HCT116 (cell line): ENCODE data around the gene TCAP. TPM values are rescaled to one million over a fixed set of nuclear protein-coding genes. Genes with fewer than 3 reads are reported as not detected.

Experiments
- ATAC-seq: fragments of 200-7000 bp; cut with Tn5 transposase; 2 replicates; pipeline ENCODE4 v1.9.1; 2020; ENCODE audit warnings: mild to moderate bottlenecking, moderate library complexity
- BruUV-seq: library from RNA; stranded (reverse); fragments of 400-500 nt; replicated peaks from 2 replicates; lab custom pipeline; 2021; lab: Mats Ljungman, UMichigan
- CTCF ChIA-PET: fragments of 300-600 bp; sonication (Branson Sonifier 250); formaldehyde crosslinking; loops from one replicate; lab custom pipeline; 2021; ENCODE audit warnings: antibody characterized with exemption; lab: Charles Lee
- POLR2A ChIA-PET: fragments of 300-600, 350-600 bp; sonication (Branson Sonifier 250); formaldehyde crosslinking; loops from one replicate; lab custom pipeline; 2021; ENCODE audit warnings: antibody characterized with exemption; lab: Charles Lee
- RAD21 ChIA-PET, 2 experiments: fragments of 300-600 bp; sonication (Branson Sonifier 250); formaldehyde crosslinking; loops; one replicate each; lab custom pipeline; 2023; ENCODE audit warnings: low total read pairs in 2 of 2; ENCODE audit not compliant: uncharacterized antibody in 2 of 2, unreplicated experiment in 2 of 2, low non-redundant PET in 1 of 2; lab: Charles Lee
- DNase-seq: peaks from one replicate; pipeline ENCODE4 v3.0.0-alpha.2; 2010; ENCODE audit warnings: low read depth, low spot score
- H2AFZ ChIP-seq: fragments of 200-600 bp; shearing (Covaris generic), sonication (generic); 2 replicates; pipeline ENCODE4 v1.6.1; 2017; ENCODE audit warnings: low read depth, mixed run types, mixed read lengths, antibody characterized with exemption, low read length; ENCODE audit not compliant: poor library complexity, severe bottlenecking
- H3K27ac ChIP-seq: 2 replicates; pipeline ENCODE4 v1.5.1; 2012; ENCODE audit warnings: low read depth, low read length
- H3K27me3 ChIP-seq: fragments of 200-600 bp; sonication (generic); 2 replicates; pipeline ENCODE4 v1.6.1; 2016; ENCODE audit warnings: mixed run types, low read length, mixed read lengths; ENCODE audit not compliant: insufficient read depth
- H3K36me3 ChIP-seq, 2 experiments: fragments of 200-500 bp in 1 of 2; fragments of 200-600 bp in 1 of 2; sonication (Bioruptor generic) in 1 of 2; sonication (generic) in 1 of 2; 2 replicates each; pipeline versions ENCODE4 v1.5.1 to v1.6.1; 2014 to 2016; ENCODE audit warnings: low read length in 2 of 2, inconsistent platforms in 1 of 2, mixed read lengths in 1 of 2, mixed run types in 1 of 2; ENCODE audit not compliant: insufficient read depth in 2 of 2, control insufficient read depth in 1 of 2
- H3K4me1 ChIP-seq, 2 experiments: fragments of 200-600 bp in 1 of 2; sonication (generic) in 1 of 2; 2 replicates each; pipeline versions ENCODE4 v1.5.1 to v1.6.1; 2012 to 2017; ENCODE audit warnings: low read length in 2 of 2, inconsistent platforms in 1 of 2, mild to moderate bottlenecking in 1 of 2, mixed read lengths in 1 of 2, mixed run types in 1 of 2, moderate library complexity in 1 of 2; ENCODE audit not compliant: insufficient read depth in 2 of 2, control insufficient read depth in 1 of 2
- H3K4me2 ChIP-seq: fragments of 200-600 bp; sonication (generic); 2 replicates; pipeline ENCODE4 v1.6.1; 2017; ENCODE audit warnings: mixed run types, low read length, mixed read lengths
- H3K4me3 ChIP-seq, 2 experiments: fragments of 200-600 bp in 1 of 2; sonication (generic) in 1 of 2; replicated peaks in 1 of 2; 2 replicates each; pipeline ENCODE4 v1.5.1; 2011 to 2016; ENCODE audit warnings: low read length in 2 of 2, control low read depth in 1 of 2, low read depth in 1 of 2, mild to moderate bottlenecking in 1 of 2, mixed read lengths in 1 of 2, mixed run types in 1 of 2
- H3K79me2 ChIP-seq: fragments of 200-600 bp; sonication (generic); 2 replicates; pipeline ENCODE4 v1.6.1; 2017; ENCODE audit warnings: mild to moderate bottlenecking, mixed run types, low read length, moderate library complexity, mixed read lengths; ENCODE audit not compliant: insufficient read depth
- H3K9ac ChIP-seq: fragments of 200-600 bp; sonication (generic); 2 replicates; pipeline ENCODE4 v1.6.1; 2016; ENCODE audit warnings: low read length, mixed read lengths
- H3K9me2 ChIP-seq: fragments of 200-600 bp; sonication (generic), shearing (Covaris generic); 2 replicates; pipeline ENCODE4 v1.6.1; 2017; ENCODE audit warnings: mixed run types, mild to moderate bottlenecking, moderate library complexity; ENCODE audit not compliant: insufficient read depth
- H3K9me3 ChIP-seq, 2 experiments: fragments of 200-500 bp in 1 of 2; fragments of 200-600 bp in 1 of 2; sonication (Bioruptor generic) in 1 of 2; sonication (generic) in 1 of 2; 2 replicates each; pipeline ENCODE4 v1.6.1; 2014 to 2017; ENCODE audit warnings: low read length in 2 of 2, mixed read lengths in 2 of 2, inconsistent platforms in 1 of 2, low read depth in 1 of 2, mild to moderate bottlenecking in 1 of 2, mixed run types in 1 of 2, moderate library complexity in 1 of 2; ENCODE audit not compliant: control insufficient read depth in 1 of 2, insufficient read depth in 1 of 2
- H4K20me1 ChIP-seq: fragments of 200-600 bp; sonication (generic), shearing (Covaris generic); 2 replicates; pipeline ENCODE4 v1.6.1; 2017; ENCODE audit warnings: mixed run types, mild to moderate bottlenecking, moderate library complexity; ENCODE audit not compliant: insufficient read depth
- ATF3 ChIP-seq: IDR thresholded peaks from 2 replicates; pipeline ENCODE4 v1.6.1; 2012
- CBX3 ChIP-seq: IDR thresholded peaks from 2 replicates; pipeline ENCODE4 v1.6.1; 2012; ENCODE audit warnings: low read depth
- CTCF ChIP-seq, 3 experiments: fragments of 200-600 bp in 1 of 3; sonication (generic) in 1 of 3; IDR thresholded peaks in 2 of 3; conservative IDR thresholded peaks in 1 of 3; 2 replicates each; pipeline ENCODE4 v1.5.1; 2012 to 2017; ENCODE audit warnings: low read depth in 2 of 3, low read length in 2 of 3, antibody characterized with exemption in 1 of 3, borderline replicate concordance in 1 of 3, control low read depth in 1 of 3, mild to moderate bottlenecking in 1 of 3, mixed read lengths in 1 of 3, mixed run types in 1 of 3, moderate library complexity in 1 of 3; ENCODE audit not compliant: insufficient read depth in 1 of 3
- EGR1 ChIP-seq: IDR thresholded peaks from 2 replicates; pipeline ENCODE4 v1.6.1; 2012; ENCODE audit warnings: low read depth
- EZH2 ChIP-seq: fragments of 200-600 bp; sonication (generic); IDR thresholded peaks from 2 replicates; pipeline ENCODE4 v1.6.1; 2017; ENCODE audit warnings: antibody characterized with exemption, mixed run types
- EZH2phosphoT487 ChIP-seq: fragments of 200-600 bp; IDR thresholded peaks from 2 replicates; pipeline ENCODE4 v1.6.1; 2018; ENCODE audit warnings: antibody characterized with exemption, borderline replicate concordance
- POLR2A ChIP-seq: IDR thresholded peaks from 2 replicates; pipeline ENCODE4 v1.7.0; 2011; ENCODE audit warnings: borderline replicate concordance; ENCODE audit not compliant: insufficient read depth, insufficient read length; ENCODE audit errors: extremely low read depth
- POLR2AphosphoS5 ChIP-seq: IDR thresholded peaks from 2 replicates; pipeline ENCODE4 v1.6.1; 2011; ENCODE audit warnings: mild to moderate bottlenecking, low read depth, low read length, moderate library complexity
- RAD21 ChIP-seq: IDR thresholded peaks from 2 replicates; pipeline ENCODE4 v1.6.1; 2012; ENCODE audit warnings: low read depth, mild to moderate bottlenecking
- SIN3A ChIP-seq: IDR thresholded peaks from 2 replicates; pipeline ENCODE4 v1.6.1; 2012; ENCODE audit warnings: low read depth
- SRF ChIP-seq: IDR thresholded peaks from 2 replicates; pipeline ENCODE4 v1.6.1; 2012; ENCODE audit warnings: low read depth
- TCF7L2 ChIP-seq: IDR thresholded peaks from 2 replicates; pipeline ENCODE4 v1.7.0; 2011; ENCODE audit warnings: borderline replicate concordance, inconsistent platforms; ENCODE audit not compliant: insufficient read depth, insufficient read length; ENCODE audit errors: extremely low read depth
- ZNF274 ChIP-seq: fragments of 200-500 bp; sonication (Bioruptor generic); IDR thresholded peaks from 2 replicates; pipeline ENCODE4 v1.6.1; 2014; ENCODE audit warnings: mild to moderate bottlenecking, low read depth, low read length, inconsistent platforms
- intact Hi-C: fragments of 100-400 bp; cut with micrococcal nuclease; formaldehyde crosslinking; loops from 2 replicates; pipeline ENCODE4 v1.10.0; 2022
- total RNA-seq: library from RNA; stranded (reverse); gene quantifications from one replicate; pipeline ENCODE4 v1.2.1, GENCODE V29; 2021; ENCODE audit not compliant: unreplicated experiment
- TF ChIP-seq, protein P1 (sequence below): IDR thresholded peaks from 2 replicates; pipeline ENCODE4 v1.6.1; 2011; ENCODE audit warnings: mild to moderate bottlenecking, low read length, moderate library complexity; ENCODE audit not compliant: insufficient replicate concordance; ENCODE audit errors: extremely low read depth
- TF ChIP-seq, protein P2 (sequence below): IDR thresholded peaks from 2 replicates; pipeline ENCODE4 v1.6.1; 2012; ENCODE audit warnings: low read depth

Gene TCAP
- total RNA-seq, 1 experiment from 2014 or later: 1.5 TPM

DNA sequence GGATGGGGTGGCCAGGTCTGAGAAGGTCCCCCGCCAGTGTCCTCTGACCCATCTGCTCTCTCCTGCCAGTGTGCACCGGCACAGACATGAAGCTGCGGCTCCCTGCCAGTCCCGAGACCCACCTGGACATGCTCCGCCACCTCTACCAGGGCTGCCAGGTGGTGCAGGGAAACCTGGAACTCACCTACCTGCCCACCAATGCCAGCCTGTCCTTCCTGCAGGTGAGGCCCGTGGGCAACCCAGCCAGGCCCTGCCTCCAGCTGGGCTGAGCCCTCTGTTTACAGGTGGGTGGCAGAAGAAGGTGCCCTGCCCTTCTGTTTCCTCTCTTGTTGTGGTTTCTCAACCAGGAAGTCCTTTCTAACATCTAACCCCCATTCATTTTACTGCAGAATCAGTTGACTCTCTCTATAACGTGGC, 41.8 kb downstream of the TCAP start:
- Histone ChIP-seq H2AFZ (no peak overlapping the region), H3K4me1 (peaks cover 29 to 41% of the 10 kb centered on the region in 2 experiments), H3K4me2 (no peak overlapping the region), H3K9me3 (no peaks in the 10 kb centered on the region), H3K9ac (no peak overlapping the region), H3K36me3 (peaks cover 4 to 21% of the 10 kb centered on the region in 2 experiments; a peak in 2 of 4 replicates), H3K79me2 (peaks cover 44% of the 10 kb centered on the region), H3K4me3 (no peak overlapping the region), H3K9me2 (no peaks in the 10 kb centered on the region), H3K27ac (no peak overlapping the region), H3K27me3 (no peaks in the 10 kb centered on the region), H4K20me1 (no peaks in the 10 kb centered on the region)
- ChIA-PET POLR2A (no interaction called here), RAD21 (no interaction called here), CTCF (no interaction called here)
- TF ChIP-seq ATF3 (no peak), EGR1 (no peak), TCF7L2 (no peak), EZH2phosphoT487 (no peak), POLR2AphosphoS5 (no peak), RAD21 (no peak), CTCF (IDR thresholded peaks at IDR 0.05 in 2 of 3, conservative IDR thresholded peaks at IDR 0.05 in 1 of 3; ENCODE audit: borderline replicate concordance in 1 of 3, insufficient read depth in 1 of 3, low read depth in 2 of 3, low read length in 2 of 3) (no peak), EZH2 (no peak), SIN3A (no peak), SRF (no peak), CBX3 (no peak), POLR2A (no peak), ZNF274 (no peak)
- TF ChIP-seq, protein P1, sequence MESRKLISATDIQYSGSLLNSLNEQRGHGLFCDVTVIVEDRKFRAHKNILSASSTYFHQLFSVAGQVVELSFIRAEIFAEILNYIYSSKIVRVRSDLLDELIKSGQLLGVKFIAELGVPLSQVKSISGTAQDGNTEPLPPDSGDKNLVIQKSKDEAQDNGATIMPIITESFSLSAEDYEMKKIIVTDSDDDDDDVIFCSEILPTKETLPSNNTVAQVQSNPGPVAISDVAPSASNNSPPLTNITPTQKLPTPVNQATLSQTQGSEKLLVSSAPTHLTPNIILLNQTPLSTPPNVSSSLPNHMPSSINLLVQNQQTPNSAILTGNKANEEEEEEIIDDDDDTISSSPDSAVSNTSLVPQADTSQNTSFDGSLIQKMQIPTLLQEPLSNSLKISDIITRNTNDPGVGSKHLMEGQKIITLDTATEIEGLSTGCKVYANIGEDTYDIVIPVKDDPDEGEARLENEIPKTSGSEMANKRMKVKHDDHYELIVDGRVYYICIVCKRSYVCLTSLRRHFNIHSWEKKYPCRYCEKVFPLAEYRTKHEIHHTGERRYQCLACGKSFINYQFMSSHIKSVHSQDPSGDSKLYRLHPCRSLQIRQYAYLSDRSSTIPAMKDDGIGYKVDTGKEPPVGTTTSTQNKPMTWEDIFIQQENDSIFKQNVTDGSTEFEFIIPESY: no peak
- TF ChIP-seq, protein P2, sequence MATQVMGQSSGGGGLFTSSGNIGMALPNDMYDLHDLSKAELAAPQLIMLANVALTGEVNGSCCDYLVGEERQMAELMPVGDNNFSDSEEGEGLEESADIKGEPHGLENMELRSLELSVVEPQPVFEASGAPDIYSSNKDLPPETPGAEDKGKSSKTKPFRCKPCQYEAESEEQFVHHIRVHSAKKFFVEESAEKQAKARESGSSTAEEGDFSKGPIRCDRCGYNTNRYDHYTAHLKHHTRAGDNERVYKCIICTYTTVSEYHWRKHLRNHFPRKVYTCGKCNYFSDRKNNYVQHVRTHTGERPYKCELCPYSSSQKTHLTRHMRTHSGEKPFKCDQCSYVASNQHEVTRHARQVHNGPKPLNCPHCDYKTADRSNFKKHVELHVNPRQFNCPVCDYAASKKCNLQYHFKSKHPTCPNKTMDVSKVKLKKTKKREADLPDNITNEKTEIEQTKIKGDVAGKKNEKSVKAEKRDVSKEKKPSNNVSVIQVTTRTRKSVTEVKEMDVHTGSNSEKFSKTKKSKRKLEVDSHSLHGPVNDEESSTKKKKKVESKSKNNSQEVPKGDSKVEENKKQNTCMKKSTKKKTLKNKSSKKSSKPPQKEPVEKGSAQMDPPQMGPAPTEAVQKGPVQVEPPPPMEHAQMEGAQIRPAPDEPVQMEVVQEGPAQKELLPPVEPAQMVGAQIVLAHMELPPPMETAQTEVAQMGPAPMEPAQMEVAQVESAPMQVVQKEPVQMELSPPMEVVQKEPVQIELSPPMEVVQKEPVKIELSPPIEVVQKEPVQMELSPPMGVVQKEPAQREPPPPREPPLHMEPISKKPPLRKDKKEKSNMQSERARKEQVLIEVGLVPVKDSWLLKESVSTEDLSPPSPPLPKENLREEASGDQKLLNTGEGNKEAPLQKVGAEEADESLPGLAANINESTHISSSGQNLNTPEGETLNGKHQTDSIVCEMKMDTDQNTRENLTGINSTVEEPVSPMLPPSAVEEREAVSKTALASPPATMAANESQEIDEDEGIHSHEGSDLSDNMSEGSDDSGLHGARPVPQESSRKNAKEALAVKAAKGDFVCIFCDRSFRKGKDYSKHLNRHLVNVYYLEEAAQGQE: no peak
- no TSS peak for BruUV-seq
- ATAC-seq (no peak), DNase-seq (no peak)
- intact Hi-C loops: no loop called here
